Esophagus squamous epithelium (tissue), 4 donors: ENCODE data around the gene REXO5.

Experiments
- POLR2A ChIP-seq, 4 donors: fragments of 450-650 bp; IDR thresholded peaks; one replicate each; pipeline ENCODE4 v1.6.1; 2017; ENCODE audit warnings: antibody characterized with exemption in 4 of 4, mild to moderate bottlenecking in 4 of 4, moderate library complexity in 3 of 4
- TF ChIP-seq, protein P1 (sequence below), 6 experiments: fragments of 450-650 bp in 4 of 6; fragments of 200-600 bp in 2 of 6; sonication (generic) in 2 of 6; IDR thresholded peaks; one replicate each; pipeline ENCODE4 v1.5.1; 2016 to 2019; ENCODE audit warnings: antibody characterized with exemption in 6 of 6, mild to moderate bottlenecking in 4 of 6, moderate library complexity in 4 of 6

GRCh38 chr16:20760346-20760745 is 46.0 kb upstream of the REXO5 start:
- TF ChIP-seq, protein P1, sequence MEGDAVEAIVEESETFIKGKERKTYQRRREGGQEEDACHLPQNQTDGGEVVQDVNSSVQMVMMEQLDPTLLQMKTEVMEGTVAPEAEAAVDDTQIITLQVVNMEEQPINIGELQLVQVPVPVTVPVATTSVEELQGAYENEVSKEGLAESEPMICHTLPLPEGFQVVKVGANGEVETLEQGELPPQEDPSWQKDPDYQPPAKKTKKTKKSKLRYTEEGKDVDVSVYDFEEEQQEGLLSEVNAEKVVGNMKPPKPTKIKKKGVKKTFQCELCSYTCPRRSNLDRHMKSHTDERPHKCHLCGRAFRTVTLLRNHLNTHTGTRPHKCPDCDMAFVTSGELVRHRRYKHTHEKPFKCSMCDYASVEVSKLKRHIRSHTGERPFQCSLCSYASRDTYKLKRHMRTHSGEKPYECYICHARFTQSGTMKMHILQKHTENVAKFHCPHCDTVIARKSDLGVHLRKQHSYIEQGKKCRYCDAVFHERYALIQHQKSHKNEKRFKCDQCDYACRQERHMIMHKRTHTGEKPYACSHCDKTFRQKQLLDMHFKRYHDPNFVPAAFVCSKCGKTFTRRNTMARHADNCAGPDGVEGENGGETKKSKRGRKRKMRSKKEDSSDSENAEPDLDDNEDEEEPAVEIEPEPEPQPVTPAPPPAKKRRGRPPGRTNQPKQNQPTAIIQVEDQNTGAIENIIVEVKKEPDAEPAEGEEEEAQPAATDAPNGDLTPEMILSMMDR (IDR thresholded peaks at IDR 0.05) = no peak
- no peak for TF ChIP-seq POLR2A (IDR thresholded peaks at IDR 0.05)
